Ishikawa (cell line): ENCODE results near the gene HIVEP2.

Experiments
- CEBPB ChIP-seq: IDR thresholded peaks from 2 replicates; pipeline ENCODE4 v1.6.1; 2012
- EGR1 ChIP-seq: IDR thresholded peaks from 2 replicates; pipeline ENCODE4 v1.6.1; 2012
- EP300 ChIP-seq: IDR thresholded peaks from 2 replicates; pipeline ENCODE4 v1.6.1; 2012; ENCODE audit warnings: borderline replicate concordance
- FOXM1 ChIP-seq: IDR thresholded peaks from 2 replicates; pipeline ENCODE4 v1.6.1; 2012; ENCODE audit warnings: low read depth, borderline replicate concordance
- MAX ChIP-seq: IDR thresholded peaks from 2 replicates; pipeline ENCODE4 v1.6.1; 2012
- RAD21 ChIP-seq: IDR thresholded peaks from 2 replicates; pipeline ENCODE4 v1.6.1; 2012; ENCODE audit warnings: low read depth
- TAF1 ChIP-seq: IDR thresholded peaks from 2 replicates; pipeline ENCODE4 v1.6.1; 2012; ENCODE audit warnings: low read depth, mild to moderate bottlenecking
- TCF12 ChIP-seq: IDR thresholded peaks from 2 replicates; pipeline ENCODE4 v1.6.1; 2012; ENCODE audit warnings: low read depth
- TEAD4 ChIP-seq: IDR thresholded peaks from 2 replicates; pipeline ENCODE4 v1.6.1; 2012
- YY1 ChIP-seq: IDR thresholded peaks from 2 replicates; pipeline ENCODE4 v1.6.1; 2012; ENCODE audit warnings: low read depth
- ZBTB7A ChIP-seq: IDR thresholded peaks from 2 replicates; pipeline ENCODE4 v1.6.1; 2012; ENCODE audit warnings: low read depth
- TF ChIP-seq, protein P1 (sequence below): IDR thresholded peaks from 2 replicates; pipeline ENCODE4 v1.6.1; 2012; ENCODE audit warnings: low read depth, mild to moderate bottlenecking
- TF ChIP-seq, protein P2 (sequence below): IDR thresholded peaks from 2 replicates; pipeline ENCODE4 v1.6.1; 2012

- no peak for TF ChIP-seq TAF1
- no peak for TF ChIP-seq ZBTB7A
- TF ChIP-seq FOXM1: no peak
- TF ChIP-seq, protein P1, sequence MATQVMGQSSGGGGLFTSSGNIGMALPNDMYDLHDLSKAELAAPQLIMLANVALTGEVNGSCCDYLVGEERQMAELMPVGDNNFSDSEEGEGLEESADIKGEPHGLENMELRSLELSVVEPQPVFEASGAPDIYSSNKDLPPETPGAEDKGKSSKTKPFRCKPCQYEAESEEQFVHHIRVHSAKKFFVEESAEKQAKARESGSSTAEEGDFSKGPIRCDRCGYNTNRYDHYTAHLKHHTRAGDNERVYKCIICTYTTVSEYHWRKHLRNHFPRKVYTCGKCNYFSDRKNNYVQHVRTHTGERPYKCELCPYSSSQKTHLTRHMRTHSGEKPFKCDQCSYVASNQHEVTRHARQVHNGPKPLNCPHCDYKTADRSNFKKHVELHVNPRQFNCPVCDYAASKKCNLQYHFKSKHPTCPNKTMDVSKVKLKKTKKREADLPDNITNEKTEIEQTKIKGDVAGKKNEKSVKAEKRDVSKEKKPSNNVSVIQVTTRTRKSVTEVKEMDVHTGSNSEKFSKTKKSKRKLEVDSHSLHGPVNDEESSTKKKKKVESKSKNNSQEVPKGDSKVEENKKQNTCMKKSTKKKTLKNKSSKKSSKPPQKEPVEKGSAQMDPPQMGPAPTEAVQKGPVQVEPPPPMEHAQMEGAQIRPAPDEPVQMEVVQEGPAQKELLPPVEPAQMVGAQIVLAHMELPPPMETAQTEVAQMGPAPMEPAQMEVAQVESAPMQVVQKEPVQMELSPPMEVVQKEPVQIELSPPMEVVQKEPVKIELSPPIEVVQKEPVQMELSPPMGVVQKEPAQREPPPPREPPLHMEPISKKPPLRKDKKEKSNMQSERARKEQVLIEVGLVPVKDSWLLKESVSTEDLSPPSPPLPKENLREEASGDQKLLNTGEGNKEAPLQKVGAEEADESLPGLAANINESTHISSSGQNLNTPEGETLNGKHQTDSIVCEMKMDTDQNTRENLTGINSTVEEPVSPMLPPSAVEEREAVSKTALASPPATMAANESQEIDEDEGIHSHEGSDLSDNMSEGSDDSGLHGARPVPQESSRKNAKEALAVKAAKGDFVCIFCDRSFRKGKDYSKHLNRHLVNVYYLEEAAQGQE: no peak
- no peak for TF ChIP-seq CEBPB
- no peak for TF ChIP-seq MAX
- TF ChIP-seq TEAD4: no peak
- TF ChIP-seq YY1: no peak
- no peak for TF ChIP-seq RAD21
- no peak for TF ChIP-seq EGR1
- TF ChIP-seq TCF12: no peak
- no peak for TF ChIP-seq EP300
- TF ChIP-seq, protein P2, sequence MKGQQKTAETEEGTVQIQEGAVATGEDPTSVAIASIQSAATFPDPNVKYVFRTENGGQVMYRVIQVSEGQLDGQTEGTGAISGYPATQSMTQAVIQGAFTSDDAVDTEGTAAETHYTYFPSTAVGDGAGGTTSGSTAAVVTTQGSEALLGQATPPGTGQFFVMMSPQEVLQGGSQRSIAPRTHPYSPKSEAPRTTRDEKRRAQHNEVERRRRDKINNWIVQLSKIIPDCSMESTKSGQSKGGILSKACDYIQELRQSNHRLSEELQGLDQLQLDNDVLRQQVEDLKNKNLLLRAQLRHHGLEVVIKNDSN: no peak
Observed at GRCh38 chr6:142735204-142735603, 209.8 kb downstream of the HIVEP2 start.
